ENCODE results near the gene ALPK3. TPM values are rescaled to one million over a fixed set of nuclear protein-coding genes. Genes with fewer than 3 reads are reported as not detected.
A peak's percentile ranks its signal among the peaks of the same experiment; 100 is the strongest.

Gene ALPK3
- total RNA-seq, 2 donors from 2014 or later = 0.07 to 0.54 TPM

DNA sequence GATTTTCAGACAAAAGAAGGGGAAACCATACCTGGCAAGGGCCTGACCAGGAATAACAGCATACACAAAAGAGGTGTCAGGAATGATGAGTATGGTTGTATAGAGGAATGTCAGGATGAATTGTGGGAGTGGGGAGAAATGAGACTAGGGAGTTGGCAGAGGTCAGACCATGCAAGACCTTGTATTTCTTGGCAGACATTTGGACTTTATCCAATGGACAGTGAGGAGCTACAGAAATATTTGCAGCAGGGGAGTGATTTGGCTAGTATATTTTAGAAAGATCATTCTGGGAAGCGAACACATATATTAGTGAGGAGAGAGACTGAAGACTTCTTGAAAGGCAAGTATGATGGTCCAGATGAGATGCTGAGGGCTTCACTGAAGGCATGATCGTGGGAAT, 25.4 kb upstream of the ALPK3 start:
- H3K36me3 Mint-ChIP-seq = peaks cover 0 to 5% of the 10 kb centered on the region in 2 donors
- peak overlapping the region in 1 of 2 donors; percentile 1 for H3K27ac Mint-ChIP-seq

DNA sequence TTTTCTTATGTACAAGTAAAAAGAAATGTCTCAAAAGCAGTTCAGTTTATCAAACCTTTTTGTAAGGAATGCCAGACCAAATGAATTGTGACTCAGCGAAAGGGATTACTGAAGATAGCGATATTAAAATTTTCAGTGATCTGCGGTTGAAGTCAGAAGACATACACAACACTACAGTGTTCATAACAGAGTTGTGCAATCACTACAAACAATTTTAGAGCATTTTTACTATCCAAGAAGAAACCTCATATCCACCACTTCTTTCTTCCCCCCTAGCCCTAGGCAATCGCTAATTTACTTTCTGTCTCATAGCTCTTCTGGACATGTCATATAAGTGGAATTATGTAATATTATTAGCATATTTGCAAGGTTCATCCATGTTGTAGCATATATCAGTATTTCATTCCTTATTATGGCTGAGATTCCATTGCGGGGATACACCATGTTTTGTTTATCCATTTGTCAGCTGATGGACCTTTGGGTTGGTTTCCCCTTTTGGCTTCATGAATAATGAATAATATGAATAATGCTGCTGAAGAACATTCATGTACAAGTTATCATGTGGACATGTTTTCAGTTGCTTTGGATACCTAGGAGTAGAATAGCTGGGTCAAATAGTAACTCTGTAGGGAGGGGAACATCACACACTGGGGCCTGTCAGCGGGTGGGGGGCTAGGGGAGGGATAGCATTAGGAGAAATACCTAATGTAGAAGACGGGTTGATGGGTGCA, 23.6 kb upstream of the ALPK3 start:
- Mint-ChIP-seq H3K9me3 (no peaks in the 10 kb centered on the region), H3K27ac (no peak overlapping the region), H3K36me3 (peaks cover 0 to 5% of the 10 kb centered on the region in 2 donors)
- no peak for DNase-seq (ENCODE audit: low spot score in 2 of 2)
- ATAC-seq = no peak

More for the DNA sequence above, 25.4 kb upstream of the ALPK3 start:
- ATAC-seq (no peak), DNase-seq (ENCODE audit: low spot score in 2 of 2) (no peak)
- no peaks in the 10 kb centered on the region for H3K9me3 Mint-ChIP-seq

DNA sequence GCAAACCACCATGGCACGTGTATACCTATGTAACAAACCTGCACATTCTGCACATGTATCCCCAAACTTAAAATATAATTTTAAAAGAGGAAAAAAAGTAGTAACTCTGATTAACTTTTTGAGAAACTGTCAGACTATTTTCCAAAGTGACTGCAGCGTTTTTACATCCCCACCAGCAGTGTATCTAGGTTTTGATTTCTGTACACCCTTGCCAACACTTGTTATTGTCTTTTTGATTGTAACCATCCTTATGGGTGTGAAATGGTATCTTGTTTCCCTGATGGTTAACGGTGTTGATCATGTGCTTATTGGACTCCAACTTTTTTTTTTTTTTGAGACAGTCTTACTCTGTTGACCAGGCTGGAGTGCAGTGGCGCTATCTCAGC, 23.0 kb upstream of the ALPK3 start:
- ATAC-seq = no peak
- Mint-ChIP-seq H3K9me3 (no peaks in the 10 kb centered on the region), H3K27ac (no peak overlapping the region), H3K36me3 (peaks cover 0 to 5% of the 10 kb centered on the region in 2 donors)
- DNase-seq (ENCODE audit: low spot score in 2 of 2) = no peak

DNA sequence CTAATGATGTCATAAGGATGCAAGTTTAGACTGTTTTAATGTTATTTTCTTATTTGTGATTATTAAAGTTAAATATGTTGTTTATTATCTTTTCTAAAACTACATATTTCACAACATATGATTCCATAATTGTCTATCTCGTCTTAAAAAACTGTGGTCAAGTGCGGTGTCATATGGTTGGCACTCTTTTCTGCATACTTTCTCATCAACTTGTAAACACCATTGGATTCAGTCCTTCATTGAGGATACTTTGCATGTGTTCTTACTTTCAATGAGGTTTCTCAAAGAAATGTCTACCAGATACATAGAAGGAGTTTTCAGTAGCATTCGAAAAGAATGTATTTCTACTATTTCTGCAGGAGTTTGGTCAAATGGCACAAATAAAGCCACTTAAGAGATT, 22.0 kb upstream of the ALPK3 start:
- DNase-seq (ENCODE audit: low spot score in 2 of 2) (no peak), ATAC-seq (no peak)
- H3K36me3 Mint-ChIP-seq = peaks cover 0 to 5% of the 10 kb centered on the region in 2 donors
- H3K27ac Mint-ChIP-seq = no peak overlapping the region
- no peaks in the 10 kb centered on the region for H3K9me3 Mint-ChIP-seq

DNA sequence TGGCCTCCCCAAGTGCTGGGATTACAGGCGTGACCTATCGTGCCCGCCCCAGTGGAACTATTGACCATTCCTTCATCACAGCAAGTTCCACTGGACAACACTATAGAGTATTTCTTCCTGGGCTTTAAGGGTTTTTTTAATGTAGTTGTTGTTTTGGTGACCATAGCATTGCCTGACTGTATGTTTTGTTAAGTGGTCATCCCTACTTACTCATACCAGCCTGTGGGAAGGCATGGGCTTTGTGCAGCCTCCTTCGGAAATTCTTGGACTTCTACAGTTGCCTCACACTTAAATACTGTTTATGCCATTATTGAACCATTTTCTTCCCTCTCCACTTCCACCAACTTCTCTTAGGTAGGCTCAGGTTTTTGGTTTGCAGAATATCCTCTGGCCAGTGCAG, 19.9 kb upstream of the ALPK3 start:
- no peaks in the 10 kb centered on the region for H3K9me3 Mint-ChIP-seq
- no peak overlapping the region for H3K27ac Mint-ChIP-seq
- no peak for DNase-seq (ENCODE audit: low spot score in 2 of 2)
- no peaks in the 10 kb centered on the region for H3K36me3 Mint-ChIP-seq
- ATAC-seq = no peak

DNA sequence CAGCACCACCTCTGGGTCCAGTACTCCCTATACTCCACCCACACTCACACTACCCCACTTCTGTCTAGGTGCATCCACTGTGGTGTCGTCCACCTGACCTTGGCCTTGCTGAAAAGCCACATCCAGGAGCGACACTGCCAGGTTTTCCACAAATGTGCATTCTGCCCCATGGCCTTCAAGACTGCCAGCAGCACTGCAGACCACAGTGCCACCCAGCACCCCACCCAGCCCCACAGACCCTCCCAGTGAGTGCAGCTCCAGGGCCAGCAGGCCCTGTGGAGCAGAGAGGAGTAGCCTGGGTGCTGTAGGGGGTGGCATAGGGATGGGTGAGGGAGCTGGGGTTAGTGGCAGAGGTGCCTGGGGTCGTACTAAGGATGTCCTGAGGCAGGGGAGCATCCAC, 19.4 kb upstream of the ALPK3 start:
- DNase-seq (ENCODE audit: low spot score in 2 of 2) (peak in 1 of 2 donors; percentile 46), ATAC-seq (no peak)
- Mint-ChIP-seq H3K9me3 (no peaks in the 10 kb centered on the region), H3K36me3 (peaks cover 0 to under 1% of the 10 kb centered on the region in 2 donors), H3K27ac (peak overlapping the region in 1 of 2 donors; percentile 29)

DNA sequence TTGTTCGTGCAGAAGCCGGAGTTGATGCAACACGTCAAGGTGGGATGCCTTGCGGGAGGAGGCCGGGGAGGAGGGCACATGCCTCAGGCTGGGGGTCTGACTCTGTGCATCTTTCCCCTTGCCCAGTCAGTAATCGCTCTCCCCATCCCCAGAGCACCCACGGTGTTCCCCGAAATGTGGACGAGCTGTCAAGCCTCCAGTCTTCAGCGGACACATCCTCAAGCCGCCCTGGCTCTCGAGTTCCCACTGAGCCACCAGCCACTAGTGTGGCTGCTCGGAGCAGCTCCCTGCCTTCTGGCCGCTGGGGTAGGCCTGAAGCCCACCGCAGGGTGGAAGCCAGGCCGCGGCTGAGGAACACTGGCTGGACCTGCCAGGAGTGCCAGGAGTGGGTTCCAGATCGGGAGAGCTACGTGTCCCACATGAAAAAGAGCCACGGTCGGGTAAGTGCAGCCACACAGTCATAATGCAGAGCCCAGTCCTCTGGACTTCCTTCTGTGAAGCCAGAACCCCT, 18.7 kb upstream of the ALPK3 start:
- H3K27ac Mint-ChIP-seq = peak overlapping the region; percentile 23 to 79
- peak in 1 of 2 donors; percentile 42 for DNase-seq (ENCODE audit: low spot score in 2 of 2)
- peaks cover 0 to 7% of the 10 kb centered on the region in 2 donors for H3K36me3 Mint-ChIP-seq
- no peak for ATAC-seq
- no peaks in the 10 kb centered on the region for H3K9me3 Mint-ChIP-seq

DNA sequence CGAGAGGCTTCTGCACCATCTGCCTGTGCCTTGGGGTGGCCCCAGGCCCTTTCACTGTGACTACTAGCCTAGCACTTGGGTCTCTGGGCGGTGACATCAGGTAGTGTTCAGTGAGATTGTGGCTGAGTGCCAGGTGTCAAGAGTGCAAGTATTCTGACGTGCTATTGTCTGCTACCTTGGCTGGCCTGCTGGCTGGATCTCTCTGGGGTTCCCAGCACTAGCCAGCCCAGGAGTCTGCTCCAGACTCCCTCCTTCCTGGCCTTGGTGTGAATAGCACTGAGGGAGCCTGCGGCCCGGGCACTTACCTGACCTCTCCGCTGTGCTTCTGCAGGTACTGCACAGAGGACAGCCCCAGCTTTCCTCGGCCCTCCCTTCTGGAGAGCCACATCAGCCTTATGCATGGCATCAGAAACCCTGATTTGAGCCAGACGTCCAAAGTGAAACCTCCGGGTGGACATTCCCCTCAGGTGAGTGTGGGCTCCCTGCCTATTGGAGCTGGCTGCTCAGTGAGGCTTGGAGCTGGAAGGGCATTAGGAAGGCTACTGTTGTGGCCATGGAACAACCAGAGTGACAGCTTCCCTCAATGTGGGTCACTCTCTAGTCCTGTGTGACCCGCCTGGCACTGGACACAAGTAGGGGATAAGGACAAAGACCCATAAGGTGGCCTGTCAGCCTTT, 17.5 kb upstream of the ALPK3 start:
- ATAC-seq (no peak), DNase-seq (ENCODE audit: low spot score in 2 of 2) (peak in 1 of 2 donors; percentile 40)
- H3K27ac Mint-ChIP-seq = no peak overlapping the region
- H3K9me3 Mint-ChIP-seq = no peaks in the 10 kb centered on the region
- H3K36me3 Mint-ChIP-seq = peaks cover 0 to 9% of the 10 kb centered on the region in 2 donors

DNA sequence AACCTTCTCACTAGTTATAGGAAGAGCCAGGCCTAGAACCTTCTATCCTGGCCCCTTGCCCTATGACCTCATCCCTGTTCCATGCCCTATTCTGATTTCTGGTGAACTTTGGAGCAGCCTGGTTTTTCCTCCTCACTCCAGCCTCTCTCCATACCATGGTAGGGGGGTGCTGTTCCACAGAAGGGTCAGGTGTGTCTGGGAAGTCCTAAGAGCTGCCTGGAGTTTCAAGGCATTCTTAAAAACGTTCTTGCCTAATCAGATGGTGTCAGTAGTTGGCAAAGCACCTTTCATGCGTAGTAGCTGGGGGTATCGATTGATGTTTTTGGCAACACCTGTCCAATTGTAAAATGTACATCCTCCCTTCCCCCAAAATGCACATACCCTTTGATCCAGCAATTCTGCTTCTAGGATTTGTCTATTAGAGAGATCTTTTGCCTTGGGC, 16.8 kb upstream of the ALPK3 start:
- DNase-seq (ENCODE audit: low spot score in 2 of 2) (peak in 1 of 2 donors; percentile 9), ATAC-seq (no peak)
- Mint-ChIP-seq H3K27ac (peak overlapping the region in 1 of 2 donors; percentile 75), H3K9me3 (no peaks in the 10 kb centered on the region), H3K36me3 (peaks cover 0 to 9% of the 10 kb centered on the region in 2 donors)

DNA sequence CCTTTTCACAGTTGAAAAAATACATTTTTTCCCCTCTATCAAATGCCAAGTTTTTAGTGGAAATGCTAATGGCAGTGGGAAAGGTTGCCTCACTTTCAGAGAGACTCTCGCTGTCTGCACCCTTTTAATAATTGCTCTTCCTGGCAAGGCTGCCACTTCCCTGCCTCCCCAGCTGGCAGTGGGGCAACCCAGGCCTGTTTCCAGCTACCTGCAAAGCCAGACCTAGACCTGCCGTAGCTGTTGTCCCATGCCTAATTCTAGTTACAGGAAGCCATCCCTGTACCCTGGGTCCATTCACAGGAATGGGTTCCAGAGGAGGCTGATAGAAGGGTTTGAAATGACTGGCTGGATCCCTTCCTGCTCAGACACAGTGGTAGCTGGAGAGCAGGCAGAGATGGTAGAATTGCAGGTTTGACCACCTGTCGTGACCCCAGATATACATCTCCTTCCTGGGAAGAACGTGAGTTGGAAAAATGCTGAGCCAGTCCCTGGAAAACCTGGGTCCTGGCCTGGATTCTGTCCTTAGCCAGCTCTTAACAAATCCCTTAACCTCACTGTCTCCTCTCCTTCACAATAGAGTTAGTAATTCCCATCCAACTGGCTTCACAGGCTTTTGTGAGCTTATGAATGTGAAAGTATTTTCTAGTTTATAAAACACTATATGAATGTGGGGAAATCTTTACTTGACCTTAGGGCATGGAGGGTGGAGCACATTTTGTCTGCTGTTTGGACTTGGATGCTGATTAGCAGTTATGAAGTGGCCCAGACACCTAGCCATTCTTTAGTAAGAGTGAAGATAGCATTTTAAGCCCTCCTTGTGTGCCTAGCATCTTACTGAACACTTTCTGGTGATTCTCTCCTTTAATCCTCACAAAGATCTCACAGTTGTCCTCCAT, 12.9 kb upstream of the ALPK3 start:
- no peak for ATAC-seq
- peaks cover 0 to 9% of the 10 kb centered on the region in 2 donors for H3K36me3 Mint-ChIP-seq

DNA sequence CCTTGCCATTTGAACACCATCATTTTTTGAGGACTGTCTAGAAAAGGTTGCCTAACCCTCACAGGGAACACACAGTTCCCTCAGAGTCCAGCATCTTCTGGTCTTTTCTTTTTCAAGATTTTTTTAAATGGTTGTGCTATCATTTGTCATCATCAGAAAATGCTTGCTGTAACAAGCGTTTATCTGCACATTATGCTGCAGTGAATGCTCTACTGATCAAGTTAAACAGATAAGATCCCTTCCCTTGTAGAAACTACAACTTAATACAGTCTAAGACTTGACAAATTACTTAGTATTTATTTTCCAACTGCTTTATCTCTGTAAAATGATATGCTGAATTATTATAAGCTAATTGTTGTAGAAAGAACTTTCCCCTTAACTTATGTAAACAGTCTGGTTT, 11.9 kb upstream of the ALPK3 start:
- no peak for DNase-seq (ENCODE audit: low spot score in 2 of 2)
- H3K36me3 Mint-ChIP-seq = peaks cover 0 to 9% of the 10 kb centered on the region in 2 donors
- no peak for ATAC-seq
- peak overlapping the region in 1 of 2 donors; percentile 8 for H3K27ac Mint-ChIP-seq
- no peaks in the 10 kb centered on the region for H3K9me3 Mint-ChIP-seq

More for the DNA sequence above, 12.9 kb upstream of the ALPK3 start:
- DNase-seq (ENCODE audit: low spot score in 2 of 2) = peak in 1 of 2 donors; percentile 40
- Mint-ChIP-seq H3K9me3 (no peaks in the 10 kb centered on the region), H3K27ac (peak overlapping the region in 1 of 2 donors; percentile 22)

DNA sequence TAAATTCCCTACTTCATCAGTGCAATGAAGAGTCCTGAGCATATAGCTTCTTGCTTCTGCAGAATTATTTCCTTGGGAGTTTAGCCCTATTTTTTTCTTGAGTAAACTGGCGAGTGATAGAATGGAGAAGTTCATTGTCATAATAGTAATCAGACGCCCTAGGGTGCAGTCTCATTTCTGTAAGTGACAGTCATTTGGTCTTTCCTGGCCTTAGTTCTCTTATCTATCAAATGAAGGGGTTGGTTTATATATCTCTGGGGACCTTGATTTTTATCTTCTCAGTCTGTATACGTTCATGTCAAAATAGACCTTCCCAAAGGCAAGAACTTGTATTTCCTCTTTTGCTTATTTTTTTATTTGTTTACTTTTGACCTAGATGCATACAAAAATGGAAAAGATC, 9.9 kb upstream of the ALPK3 start:
- Mint-ChIP-seq H3K27ac (peak overlapping the region in 1 of 2 donors; percentile 24), H3K9me3 (no peaks in the 10 kb centered on the region), H3K36me3 (peaks cover 0 to 9% of the 10 kb centered on the region in 2 donors)
- ATAC-seq = peak; percentile 22 to 62
- no peak for DNase-seq (ENCODE audit: low spot score in 2 of 2)

DNA sequence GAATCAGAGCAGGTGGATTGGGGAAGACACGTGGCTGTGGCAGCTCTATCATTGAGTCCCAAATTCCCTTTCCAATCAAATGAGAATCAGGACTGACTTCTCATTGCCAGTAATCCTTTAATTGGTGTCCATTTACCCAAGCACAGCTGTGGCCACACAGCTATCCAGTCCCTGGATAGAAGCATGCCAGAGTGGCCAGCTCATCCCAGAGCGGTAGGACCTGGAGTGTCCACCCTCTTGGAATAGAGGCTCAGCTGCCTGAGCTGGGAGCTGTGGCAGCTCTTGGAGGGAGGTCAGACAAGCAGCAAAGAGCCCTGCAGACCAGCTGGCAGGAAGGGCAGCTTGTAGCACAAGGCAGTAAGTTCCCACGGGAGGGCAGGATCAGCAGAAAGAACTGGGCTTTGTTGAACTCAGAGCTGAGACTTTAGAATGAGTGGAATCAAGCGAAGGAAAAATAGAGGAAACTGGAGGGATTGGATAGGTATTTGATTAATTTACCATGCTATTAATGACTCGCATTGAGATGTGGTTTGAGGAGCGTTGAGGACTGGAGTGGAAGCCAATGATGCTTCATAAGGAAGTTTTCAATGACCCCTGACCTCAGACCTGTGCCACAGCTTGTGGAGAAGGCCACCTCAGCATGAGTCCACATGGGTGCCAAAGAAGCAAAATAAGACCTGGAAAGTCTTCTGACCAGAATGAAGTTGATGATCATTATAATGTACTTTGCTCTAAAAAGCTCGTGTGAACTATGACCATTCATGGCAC, 6.9 kb upstream of the ALPK3 start:
- H3K27ac Mint-ChIP-seq = peak overlapping the region in 1 of 2 donors; percentile 31

DNA sequence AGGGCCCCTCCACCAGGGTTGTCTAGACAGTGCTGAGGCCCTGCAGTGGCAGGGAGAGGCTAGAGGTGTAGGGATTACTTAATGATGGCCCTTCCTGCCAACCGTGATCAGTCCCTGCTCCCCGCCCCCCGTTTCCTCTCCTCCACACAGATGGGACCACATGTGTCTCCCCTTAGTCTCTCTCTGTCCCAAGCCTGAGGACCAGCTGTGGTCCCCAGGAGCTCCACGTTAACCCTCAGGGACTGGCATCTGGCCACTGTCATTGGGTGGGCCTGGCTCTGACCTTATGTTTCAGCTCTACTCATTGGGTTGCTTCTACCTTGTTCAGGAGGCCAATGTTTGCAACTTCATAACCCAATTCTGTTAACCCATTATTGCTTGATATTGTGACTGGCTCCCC, 6.0 kb upstream of the ALPK3 start:
- ATAC-seq = peak in 1 of 2 donors; percentile 16
- DNase-seq (ENCODE audit: low spot score in 2 of 2) = no peak
- Mint-ChIP-seq H3K36me3 (no peaks in the 10 kb centered on the region), H3K9me3 (no peaks in the 10 kb centered on the region), H3K27ac (no peak overlapping the region)

More for the DNA sequence above, 6.9 kb upstream of the ALPK3 start:
- Mint-ChIP-seq H3K36me3 (no peaks in the 10 kb centered on the region), H3K9me3 (no peaks in the 10 kb centered on the region)
- ATAC-seq (no peak), DNase-seq (ENCODE audit: low spot score in 2 of 2) (no peak)

DNA sequence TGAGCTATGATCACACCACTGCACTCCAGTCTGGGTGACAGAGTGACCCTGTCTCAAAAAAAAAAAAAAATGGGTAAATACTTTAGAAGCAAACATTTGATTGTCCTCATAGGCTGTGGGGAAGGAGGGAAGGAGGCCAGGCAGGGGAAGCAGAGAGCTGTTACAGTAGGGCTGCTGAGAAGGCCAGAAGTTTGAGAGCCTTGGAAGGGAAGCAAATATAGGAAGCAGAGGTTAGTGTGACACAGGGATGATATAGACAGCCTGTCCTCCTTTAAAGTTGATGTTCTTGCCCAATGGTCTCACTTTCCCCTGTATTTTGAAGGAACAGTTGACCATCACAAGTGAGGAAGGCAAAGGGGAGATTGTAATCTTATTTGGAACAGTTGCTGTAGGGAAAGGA, 5.3 kb upstream of the ALPK3 start:
- H3K9me3 Mint-ChIP-seq = no peaks in the 10 kb centered on the region
- no peaks in the 10 kb centered on the region for H3K36me3 Mint-ChIP-seq
- no peak for ATAC-seq
- DNase-seq (ENCODE audit: low spot score in 2 of 2) = no peak
- peak overlapping the region in 1 of 2 donors; percentile 10 for H3K27ac Mint-ChIP-seq

DNA sequence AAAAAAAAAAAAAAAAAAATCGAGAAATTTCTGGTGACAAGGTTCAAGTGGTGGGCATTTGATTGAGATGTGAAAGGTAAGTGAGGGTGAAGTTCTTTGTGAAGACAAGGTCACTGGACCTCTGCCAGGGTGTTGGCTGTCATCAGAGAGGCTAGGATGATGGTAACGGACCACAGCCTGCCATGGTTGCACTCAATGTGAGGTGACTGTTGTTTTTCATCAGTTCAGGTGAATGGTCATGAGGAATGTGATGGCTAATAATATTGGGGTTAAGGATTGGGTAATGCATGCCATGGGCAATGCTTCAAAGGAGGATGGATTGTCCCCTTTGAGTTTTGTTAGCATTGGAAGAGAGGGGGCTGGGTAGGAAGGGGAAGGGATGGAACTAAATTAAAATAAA, 4.3 kb upstream of the ALPK3 start:
- no peaks in the 10 kb centered on the region for H3K36me3 Mint-ChIP-seq
- H3K9me3 Mint-ChIP-seq = no peaks in the 10 kb centered on the region
- no peak overlapping the region for H3K27ac Mint-ChIP-seq
- DNase-seq (ENCODE audit: low spot score in 2 of 2) (no peak), ATAC-seq (no peak)

Data from activated naive CD4-positive, alpha-beta T cell treated with anti-CD3 and anti-CD28 coated beads, Interleukin-2, amount 50 U/mL, for 72 hours (primary cell).